OCI-LY7 (cell line): ENCODE measurements around the gene KDM3B. TPM values are rescaled to one million over a fixed set of nuclear protein-coding genes. Genes with fewer than 3 reads are reported as not detected.
A peak's percentile ranks its signal among the peaks of the same experiment; 100 is the strongest.

Experiments used
- BruUV-seq: library from RNA; stranded (reverse); fragments of 400-500 nt; replicated peaks from 2 replicates; lab custom pipeline; 2021; lab: Mats Ljungman, UMichigan
- CTCF ChIA-PET: fragments of 300-600 bp; sonication (Branson Sonifier 250); formaldehyde crosslinking; loops from one replicate; lab custom pipeline; 2022; ENCODE audit warnings: antibody characterized with exemption; ENCODE audit not compliant: unreplicated experiment; lab: Charles Lee
- POLR2A ChIA-PET: fragments of 300-600 bp; sonication (Branson Sonifier 250); formaldehyde crosslinking; loops from one replicate; lab custom pipeline; 2022; ENCODE audit warnings: antibody characterized with exemption; lab: Charles Lee
- DNase-seq: peaks from one replicate; pipeline ENCODE4 v3.0.0-alpha.2; 2015; ENCODE audit warnings: low spot score
- H2AFZ ChIP-seq: fragments of 200-600 bp; sonication (generic), shearing (Covaris generic); 2 replicates; pipeline ENCODE4 v1.6.1; 2014; ENCODE audit warnings: mild to moderate bottlenecking, antibody characterized with exemption, low read length, moderate library complexity
- H3K27ac ChIP-seq: fragments of 200-600 bp; sonication (generic); 2 replicates; pipeline ENCODE4 v1.5.1; 2014; ENCODE audit warnings: mixed run types, low read depth, mild to moderate bottlenecking, moderate library complexity, low read length, inconsistent platforms; ENCODE audit not compliant: poor library complexity, severe bottlenecking
- H3K36me3 ChIP-seq: fragments of 200-600 bp; sonication (generic); 2 replicates; pipeline ENCODE4 v1.6.1; 2014; ENCODE audit warnings: mild to moderate bottlenecking, antibody characterized with exemption, low read length, moderate library complexity, mixed read lengths; ENCODE audit not compliant: insufficient read depth
- H3K4me1 ChIP-seq: fragments of 200-600 bp; sonication (generic); 2 replicates; pipeline ENCODE4 v1.5.1; 2014; ENCODE audit warnings: mild to moderate bottlenecking, low read length; ENCODE audit not compliant: insufficient read depth, poor library complexity, severe bottlenecking
- H3K4me2 ChIP-seq: fragments of 200-600 bp; sonication (generic); 2 replicates; pipeline ENCODE4 v1.6.1; 2014; ENCODE audit warnings: mild to moderate bottlenecking, low read length
- H3K4me3 ChIP-seq: fragments of 200-600 bp; sonication (generic); 2 replicates; pipeline ENCODE4 v1.5.1; 2014; ENCODE audit warnings: mild to moderate bottlenecking, low read depth, low read length; ENCODE audit not compliant: poor library complexity, severe bottlenecking
- H3K79me2 ChIP-seq: fragments of 200-600 bp; sonication (generic); 2 replicates; pipeline ENCODE4 v1.6.1; 2016; ENCODE audit warnings: low read depth, mild to moderate bottlenecking, low read length, moderate library complexity, mixed read lengths; ENCODE audit not compliant: insufficient read depth
- H3K9me2 ChIP-seq: fragments of 200-600 bp; sonication (generic); 2 replicates; pipeline ENCODE4 v1.6.1; 2016; ENCODE audit warnings: mild to moderate bottlenecking, low read length, mixed read lengths; ENCODE audit not compliant: insufficient read depth
- H3K9me3 ChIP-seq: fragments of 200-600 bp; sonication (generic); 2 replicates; pipeline ENCODE4 v1.6.1; 2014; ENCODE audit warnings: mild to moderate bottlenecking, mixed run types, low read length, mixed read lengths
- H4K20me1 ChIP-seq: fragments of 200-600 bp; sonication (generic); 2 replicates; pipeline ENCODE4 v1.6.1; 2014; ENCODE audit warnings: mild to moderate bottlenecking, antibody characterized with exemption, low read length, moderate library complexity, mixed read lengths; ENCODE audit not compliant: insufficient read depth
- EZH2phosphoT487 ChIP-seq: fragments of 200-600 bp; sonication (generic); IDR thresholded peaks from 2 replicates; pipeline ENCODE4 v1.6.1; 2018; ENCODE audit warnings: low read depth, borderline replicate concordance, mild to moderate bottlenecking, mixed run types, antibody characterized with exemption, low read length, moderate library complexity, mixed read lengths
- intact Hi-C: fragments of 100-400 bp; cut with micrococcal nuclease; formaldehyde crosslinking; loops from one replicate; pipeline ENCODE4 v1.10.0; 2022; ENCODE audit not compliant: unreplicated experiment
- total RNA-seq, 2 experiments: library from RNA; depleted of rRNA in 1 of 2; stranded (reverse); fragments of >200 nt in 1 of 2; shearing (Covaris generic) in 1 of 2; gene quantifications; 2 replicates each; pipeline ENCODE4 v1.2.3, GENCODE V29; 2014 to 2022
- TF ChIP-seq, protein P1 (sequence below): fragments of 200-600 bp; sonication (generic); conservative IDR thresholded peaks from 2 replicates; pipeline ENCODE4 v1.5.1; 2014; ENCODE audit warnings: mild to moderate bottlenecking, antibody characterized with exemption, low read length, moderate library complexity, mixed read lengths

The KDM3B gene
- total RNA-seq, 2 experiments from 2014 or later: 51.1 to 64.8 TPM

DNA sequence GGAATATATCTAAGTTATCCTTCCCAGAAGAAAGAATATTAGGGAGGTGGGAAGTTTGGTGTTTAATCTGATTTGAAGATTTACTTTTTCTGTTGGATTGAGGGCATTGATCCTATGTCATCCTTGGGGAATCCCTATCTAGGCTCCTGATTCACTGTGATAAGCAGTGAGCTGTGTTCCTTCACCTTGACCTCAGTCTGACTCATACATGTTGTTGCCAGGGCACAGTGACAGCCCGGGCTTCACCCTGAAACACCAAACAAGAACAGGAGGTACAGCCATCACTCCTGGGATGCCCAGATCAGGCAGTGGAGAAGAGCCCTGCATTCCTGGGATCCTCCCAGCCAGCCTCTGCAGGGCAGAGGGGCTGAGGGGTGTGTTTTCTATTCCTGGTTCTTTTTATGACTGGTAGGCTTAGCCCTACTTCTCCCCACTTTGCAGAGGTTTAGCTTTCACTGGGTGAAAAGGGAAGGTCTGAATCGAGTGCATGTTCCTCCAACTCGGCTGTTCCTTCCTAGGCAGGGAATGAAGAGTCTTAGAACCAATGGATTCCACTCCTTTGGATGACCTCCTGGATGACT lies 17.5 kb upstream of the KDM3B start:
- H3K9me2 ChIP-seq: no peaks in the 10 kb centered on the region
- TF ChIP-seq, protein P1, sequence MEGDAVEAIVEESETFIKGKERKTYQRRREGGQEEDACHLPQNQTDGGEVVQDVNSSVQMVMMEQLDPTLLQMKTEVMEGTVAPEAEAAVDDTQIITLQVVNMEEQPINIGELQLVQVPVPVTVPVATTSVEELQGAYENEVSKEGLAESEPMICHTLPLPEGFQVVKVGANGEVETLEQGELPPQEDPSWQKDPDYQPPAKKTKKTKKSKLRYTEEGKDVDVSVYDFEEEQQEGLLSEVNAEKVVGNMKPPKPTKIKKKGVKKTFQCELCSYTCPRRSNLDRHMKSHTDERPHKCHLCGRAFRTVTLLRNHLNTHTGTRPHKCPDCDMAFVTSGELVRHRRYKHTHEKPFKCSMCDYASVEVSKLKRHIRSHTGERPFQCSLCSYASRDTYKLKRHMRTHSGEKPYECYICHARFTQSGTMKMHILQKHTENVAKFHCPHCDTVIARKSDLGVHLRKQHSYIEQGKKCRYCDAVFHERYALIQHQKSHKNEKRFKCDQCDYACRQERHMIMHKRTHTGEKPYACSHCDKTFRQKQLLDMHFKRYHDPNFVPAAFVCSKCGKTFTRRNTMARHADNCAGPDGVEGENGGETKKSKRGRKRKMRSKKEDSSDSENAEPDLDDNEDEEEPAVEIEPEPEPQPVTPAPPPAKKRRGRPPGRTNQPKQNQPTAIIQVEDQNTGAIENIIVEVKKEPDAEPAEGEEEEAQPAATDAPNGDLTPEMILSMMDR: no peak
- no peak for TF ChIP-seq EZH2phosphoT487
- peaks cover under 1% of the 10 kb centered on the region; the same call in 1 of the 2 replicates for H3K36me3 ChIP-seq
- ChIA-PET POLR2A (no interaction called here), CTCF (interaction anchor here (0.8 kb wide), 1 partner anchor 17 kb away, joined by 3 read pairs; no protein-coding TSS in a partner anchor)
- no peaks in the 10 kb centered on the region for H3K9me3 ChIP-seq
- intact Hi-C loops: loop anchor here (5.0 kb wide), 4 partner anchors 123 to 303 kb away; partner anchors contain the start of genes BRD8, CDC23, ETF1 and FAM13B
- peaks cover 5% of the 10 kb centered on the region; the same call in 1 of the 2 replicates for H4K20me1 ChIP-seq
- no peak overlapping the region for H3K27ac ChIP-seq
- peaks cover 30% of the 10 kb centered on the region; the same call in 1 of the 2 replicates for H3K79me2 ChIP-seq
- peaks cover 34% of the 10 kb centered on the region for H3K4me1 ChIP-seq
- BruUV-seq: no TSS peak
- H2AFZ ChIP-seq: no peak overlapping the region
- no peak overlapping the region for H3K4me3 ChIP-seq
- no peak for DNase-seq
- no peak overlapping the region for H3K4me2 ChIP-seq

- Histone ChIP-seq H3K36me3 (peaks cover 18% of the 10 kb centered on the region), H2AFZ (peak overlapping the region; percentile 96), H3K9me3 (no peaks in the 10 kb centered on the region), H3K79me2 (peaks cover 34% of the 10 kb centered on the region; the same call in 1 of the 2 replicates), H3K4me2 (peak overlapping the region; percentile 99), H3K9me2 (no peaks in the 10 kb centered on the region), H3K4me1 (peaks cover 32% of the 10 kb centered on the region), H3K27ac (peak overlapping the region; percentile 67), H3K4me3 (peak overlapping the region; percentile 89), H4K20me1 (peaks cover 16% of the 10 kb centered on the region; the same call in 1 of the 2 replicates)
- TF ChIP-seq, protein P1: no peak
- no peak for TF ChIP-seq EZH2phosphoT487
- no peak for DNase-seq
- intact Hi-C loops: loop anchor here (5.0 kb wide), 2 partner anchors 160 to 205 kb away; partner anchors contain the start of genes BRD8, ETF1 and KIF20A
- BruUV-seq: TSS peak; percentile 92
- POLR2A ChIA-PET: interaction anchor here (0.5 to 6.1 kb wide), 6 partner anchors 10 to 584 kb away, joined by 3 to 102 read pairs (median 3); partner anchors contain the start of gene KDM3B
- CTCF ChIA-PET: interaction anchor here (3.6 kb wide), 1 partner anchor 16 kb away, joined by 34 read pairs; the partner anchor contains the start of gene KDM3B
Measured at GRCh38 chr5:138336952-138337684, 15.4 kb upstream of the KDM3B start.
